B cell (primary cell): ENCODE data around the gene FBXO9. TPM values are rescaled to one million over a fixed set of nuclear protein-coding genes. Genes with fewer than 3 reads are reported as not detected.

ENCODE experiments used
- ATAC-seq: fragments of 200-7000 bp; cut with Tn5 transposase; one replicate; pipeline ENCODE4 v1.10.0; 2021; ENCODE audit warnings: low read depth, mild to moderate bottlenecking, moderate number of reproducible peaks, moderate library complexity
- CTCF ChIA-PET: fragments of 350-600 bp; sonication (Branson Sonifier 250); formaldehyde crosslinking; loops from one replicate; lab custom pipeline; 2021; ENCODE audit warnings: antibody characterized with exemption, inconsistent platforms; lab: Charles Lee
- POLR2A ChIA-PET: fragments of 350-600 bp; sonication (Branson Sonifier 250); formaldehyde crosslinking; loops from one replicate; lab custom pipeline; 2021; ENCODE audit warnings: antibody characterized with exemption; lab: Charles Lee
- DNase-seq: peaks from one replicate; pipeline ENCODE4 v3.0.0; 2013
- H2AFZ ChIP-seq: 2 replicates; pipeline ENCODE4 v1.6.1; 2012; ENCODE audit warnings: mild to moderate bottlenecking, low read depth, low read length; ENCODE audit not compliant: insufficient read depth, poor library complexity, severe bottlenecking
- H3K27ac ChIP-seq, 2 donors: 1 replicate in 1 of 2; 2 replicates in 1 of 2; pipeline ENCODE4 v1.5.1; 2012 to 2013; ENCODE audit warnings: low read length in 2 of 2, mild to moderate bottlenecking in 2 of 2, moderate library complexity in 1 of 2
- H3K27me3 ChIP-seq, 4 experiments: fragments of 200-600 bp in 1 of 4; sonication (generic) in 1 of 4; replicated peaks in 1 of 4; 1 replicate in 2 of 4; 2 replicates in 2 of 4; pipeline versions ENCODE4 v1.6.1 to v1.7.0; 2013 to 2016; ENCODE audit warnings: low read length in 3 of 4, mild to moderate bottlenecking in 2 of 4, mixed read lengths in 1 of 4, moderate library complexity in 1 of 4; ENCODE audit not compliant: insufficient read depth in 4 of 4, control insufficient read depth in 3 of 4; ENCODE audit errors: control extremely low read depth in 1 of 4
- H3K36me3 ChIP-seq, 2 experiments: replicated peaks in 1 of 2; 1 replicate in 1 of 2; 2 replicates in 1 of 2; pipeline versions ENCODE4 v1.6.1 to v1.7.1; 2013; ENCODE audit warnings: low read length in 1 of 2; ENCODE audit not compliant: insufficient read depth in 2 of 2, control insufficient read depth in 1 of 2; ENCODE audit errors: control extremely low read depth in 1 of 2, extremely low read depth in 1 of 2
- H3K4me1 ChIP-seq, 2 donors: fragments of 200-600 bp in 1 of 2; sonication (generic) in 1 of 2; 1 replicate in 1 of 2; 2 replicates in 1 of 2; pipeline versions ENCODE4 v1.5.1 to v1.6.1; 2013 to 2017; ENCODE audit warnings: low read length in 2 of 2; ENCODE audit not compliant: control insufficient read depth in 2 of 2, insufficient read depth in 2 of 2
- H3K4me2 ChIP-seq: replicated peaks from 2 replicates; pipeline ENCODE3; 2012; ENCODE audit warnings: mild to moderate bottlenecking, low read depth, low read length; ENCODE audit not compliant: poor library complexity, severe bottlenecking
- H3K4me3 ChIP-seq, 5 experiments: fragments of 200-600 bp in 1 of 5; sonication (generic) in 1 of 5; 1 replicate in 3 of 5; 2 replicates in 2 of 5; pipeline versions ENCODE4 v1.5.1 to v1.7.0; 2011 to 2016; ENCODE audit warnings: low read length in 4 of 5, mild to moderate bottlenecking in 4 of 5, low read depth in 2 of 5, control low read depth in 1 of 5, moderate library complexity in 1 of 5; ENCODE audit not compliant: insufficient read depth in 1 of 5; ENCODE audit errors: control extremely low read depth in 1 of 5, extremely low read depth in 1 of 5
- H3K79me2 ChIP-seq: fragments of 200-600 bp; sonication (generic); one replicate; pipeline ENCODE4 v1.6.0; 2016; ENCODE audit warnings: low read length; ENCODE audit not compliant: control insufficient read depth, insufficient read depth
- H3K9ac ChIP-seq: fragments of 200-600 bp; sonication (generic); 2 replicates; pipeline ENCODE4 v1.6.1; 2017; ENCODE audit warnings: mild to moderate bottlenecking, low read length, moderate library complexity
- H3K9me3 ChIP-seq, 3 donors: one replicate each; pipeline versions ENCODE4 v1.6.1 to v1.7.1; 2013; ENCODE audit warnings: low read length in 2 of 3; ENCODE audit not compliant: control insufficient read depth in 2 of 3, insufficient read depth in 1 of 3; ENCODE audit errors: control extremely low read depth in 1 of 3
- H4K20me1 ChIP-seq: 2 replicates; pipeline ENCODE4 v1.6.0; 2012; ENCODE audit warnings: mild to moderate bottlenecking, low read length; ENCODE audit not compliant: insufficient read depth, control insufficient read depth, poor library complexity, severe bottlenecking
- H3K27ac Mint-ChIP-seq: one replicate; pipeline ENCODE4 v1.8.0; 2021; ENCODE audit warnings: mixed read lengths
- H3K27me3 Mint-ChIP-seq: one replicate; pipeline ENCODE4 v1.8.0; 2021; ENCODE audit warnings: mixed read lengths
- H3K4me1 Mint-ChIP-seq: one replicate; pipeline ENCODE4 v1.8.0; 2021; ENCODE audit warnings: mixed read lengths
- H3K4me3 Mint-ChIP-seq: one replicate; pipeline ENCODE4 v1.8.0; 2021; ENCODE audit warnings: mixed read lengths
- H3K9me3 Mint-ChIP-seq: one replicate; pipeline ENCODE4 v1.8.0; 2022; ENCODE audit warnings: mixed read lengths; ENCODE audit not compliant: insufficient read depth
- EZH2 ChIP-seq: IDR thresholded peaks from 2 replicates; pipeline ENCODE4 v1.6.1; 2012; ENCODE audit warnings: borderline replicate concordance, low read depth, mild to moderate bottlenecking, moderate library complexity, low read length; ENCODE audit not compliant: insufficient read depth, poor library complexity, severe bottlenecking
- WGBS: methylation state at CpG from one replicate; pipeline ENCODE4 v1.1.5; 2013; ENCODE audit warnings: missing lambda C conversion rate; ENCODE audit not compliant: insufficient coverage; 5-methylcytosine and 5-hydroxymethylcytosine counted together
- intact Hi-C: fragments of 100-400 bp; cut with micrococcal nuclease; formaldehyde crosslinking; loops from one replicate; pipeline ENCODE4 v1.10.0; 2022
- polyA plus RNA-seq: library from polyadenylated mRNA; depleted of rRNA; stranded (reverse); fragments of >200 nt; gene quantifications from 2 replicates; pipeline ENCODE4 v1.2.3, GENCODE V29; 2012
- total RNA-seq, 2 donors: library from RNA; stranded (reverse); fragments of 120-200 nt in 1 of 2; gene quantifications; 1 replicate in 1 of 2; 2 replicates in 1 of 2; pipeline versions ENCODE4 v1.2.3 to v1.2.4, GENCODE V29; 2013 to 2022
- TF ChIP-seq, protein P1 (sequence below): fragments of 200-600 bp; IDR thresholded peaks from one replicate; pipeline ENCODE4 v1.8.0; 2022; ENCODE audit warnings: antibody characterized with exemption, mild to moderate bottlenecking

Gene FBXO9
- total and polyA plus RNA-seq, 2 donors (not counting 1 experiment from before 2014, with no cell fraction given) = 105 TPM

- Histone ChIP-seq H3K4me1 (peaks cover 19 to 22% of the 10 kb centered on the region in 2 donors), H3K9ac (no peak overlapping the region), H4K20me1 (no peaks in the 10 kb centered on the region), H3K79me2 (peaks cover 39% of the 10 kb centered on the region), H3K27me3 (no peaks in the 10 kb centered on the region), H3K9me3 (no peaks in the 10 kb centered on the region), H3K36me3 (peaks cover 0 to 3% of the 10 kb centered on the region in 2 experiments), H2AFZ (no peak overlapping the region), H3K4me2 (no peak overlapping the region), H3K27ac (no peak overlapping the region), H3K4me3 (no peak overlapping the region)
- Mint-ChIP-seq H3K9me3 (no peaks in the 10 kb centered on the region), H3K27me3 (no peaks in the 10 kb centered on the region), H3K4me1 (peaks cover 55% of the 10 kb centered on the region), H3K4me3 (no peak overlapping the region), H3K27ac (no peak overlapping the region)
- no CpG with 5 or more reads among the region's 3 CpGs for WGBS
- ChIA-PET POLR2A (no interaction called here), CTCF (interaction anchor here (1.2 kb wide), 1 partner anchor 9 kb away, joined by 4 read pairs; no protein-coding TSS in a partner anchor)
- TF ChIP-seq, protein P1, sequence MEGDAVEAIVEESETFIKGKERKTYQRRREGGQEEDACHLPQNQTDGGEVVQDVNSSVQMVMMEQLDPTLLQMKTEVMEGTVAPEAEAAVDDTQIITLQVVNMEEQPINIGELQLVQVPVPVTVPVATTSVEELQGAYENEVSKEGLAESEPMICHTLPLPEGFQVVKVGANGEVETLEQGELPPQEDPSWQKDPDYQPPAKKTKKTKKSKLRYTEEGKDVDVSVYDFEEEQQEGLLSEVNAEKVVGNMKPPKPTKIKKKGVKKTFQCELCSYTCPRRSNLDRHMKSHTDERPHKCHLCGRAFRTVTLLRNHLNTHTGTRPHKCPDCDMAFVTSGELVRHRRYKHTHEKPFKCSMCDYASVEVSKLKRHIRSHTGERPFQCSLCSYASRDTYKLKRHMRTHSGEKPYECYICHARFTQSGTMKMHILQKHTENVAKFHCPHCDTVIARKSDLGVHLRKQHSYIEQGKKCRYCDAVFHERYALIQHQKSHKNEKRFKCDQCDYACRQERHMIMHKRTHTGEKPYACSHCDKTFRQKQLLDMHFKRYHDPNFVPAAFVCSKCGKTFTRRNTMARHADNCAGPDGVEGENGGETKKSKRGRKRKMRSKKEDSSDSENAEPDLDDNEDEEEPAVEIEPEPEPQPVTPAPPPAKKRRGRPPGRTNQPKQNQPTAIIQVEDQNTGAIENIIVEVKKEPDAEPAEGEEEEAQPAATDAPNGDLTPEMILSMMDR = no peak
- no peak for TF ChIP-seq EZH2
- intact Hi-C loops = no loop called here
- ATAC-seq (peak; percentile 39), DNase-seq (no peak)
Observed at GRCh38 chr6:53056273-53056672, 8.9 kb upstream of the FBXO9 start.

DNA sequence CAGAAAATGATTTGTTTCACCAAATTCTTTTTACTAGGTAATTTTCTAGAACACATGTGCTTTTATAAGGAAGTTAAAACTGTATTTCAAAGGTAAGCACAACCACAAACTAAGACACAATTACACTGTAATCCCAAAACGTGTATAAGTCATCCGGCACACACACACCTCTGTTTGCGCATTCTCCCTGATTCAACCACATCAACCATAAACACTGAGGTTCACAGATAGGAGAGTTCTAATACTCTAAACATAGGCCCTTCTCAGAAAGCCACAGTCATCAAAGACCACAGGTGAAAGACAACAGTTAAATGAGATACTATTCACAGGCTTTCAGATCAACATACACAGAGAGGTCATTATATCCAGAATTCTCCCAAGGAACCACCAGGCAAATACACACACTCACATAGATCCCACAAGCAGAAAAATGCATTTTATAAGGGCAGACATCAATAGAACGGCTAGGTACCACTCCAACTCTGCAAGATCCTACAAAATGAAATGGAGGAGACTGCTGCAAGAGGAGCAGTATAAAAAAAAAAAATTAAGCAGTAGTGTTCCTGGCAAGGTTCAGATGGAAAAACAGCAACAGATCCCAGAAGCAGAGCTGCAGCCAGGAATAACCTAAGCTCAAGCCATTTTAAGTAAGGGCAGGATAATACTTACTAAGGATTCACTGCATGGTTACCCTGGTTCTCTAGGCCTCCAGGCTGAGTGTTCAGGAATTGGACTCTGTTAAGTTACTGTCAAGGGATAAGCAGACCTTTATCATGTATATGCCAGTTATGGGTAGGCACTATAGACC lies 6.6 kb upstream of the FBXO9 start:
- H3K4me3 ChIP-seq = no peak overlapping the region
- no peak overlapping the region for H2AFZ ChIP-seq

More for the DNA sequence above, 6.6 kb upstream of the FBXO9 start:
- Mint-ChIP-seq H3K4me1 (peaks cover 68% of the 10 kb centered on the region), H3K27ac (no peak overlapping the region), H3K4me3 (no peak overlapping the region), H3K9me3 (no peaks in the 10 kb centered on the region), H3K27me3 (no peaks in the 10 kb centered on the region)
- Histone ChIP-seq H3K27me3 (no peaks in the 10 kb centered on the region), H3K36me3 (no peaks in the 10 kb centered on the region), H3K9me3 (no peaks in the 10 kb centered on the region), H3K4me1 (peaks cover 26 to 28% of the 10 kb centered on the region in 2 donors), H3K9ac (no peak overlapping the region), H3K79me2 (peaks cover 57% of the 10 kb centered on the region), H3K4me2 (no peak overlapping the region), H4K20me1 (no peaks in the 10 kb centered on the region), H3K27ac (no peak overlapping the region)
- TF ChIP-seq, protein P1 = no peak
- TF ChIP-seq EZH2 = no peak
- ChIA-PET POLR2A (no interaction called here), CTCF (no interaction called here)
- 100% methylated on average over 2 of the region's 4 CpGs for WGBS
- DNase-seq = no peak
- no peak for ATAC-seq
- intact Hi-C loops = no loop called here
